Transverse colon (tissue), 3 donors: ENCODE results near the gene FAM174A.

Experiments used
- CTCF ChIP-seq, 5 experiments: fragments of 200-600 bp in 3 of 5; fragments of 450-650 bp in 2 of 5; sonication (generic) in 3 of 5; IDR thresholded peaks; 1 replicate in 2 of 5; 2 replicates in 3 of 5; pipeline ENCODE4 v1.5.1; 2016 to 2017; ENCODE audit warnings: antibody characterized with exemption in 5 of 5, inconsistent platforms in 3 of 5, mild to moderate bottlenecking in 2 of 5, moderate library complexity in 1 of 5
- POLR2A ChIP-seq: fragments of 450-650 bp; IDR thresholded peaks from one replicate; pipeline ENCODE4 v1.6.1; 2016; ENCODE audit warnings: antibody characterized with exemption, mild to moderate bottlenecking, moderate library complexity

- TF ChIP-seq CTCF (IDR thresholded peaks at IDR 0.05) (no peak), POLR2A (no peak)
Measured at GRCh38 chr5:100550531-100551051, 15.4 kb downstream of the FAM174A start.
